Neural progenitor cell (in vitro differentiated cells): ENCODE measurements around the gene TMEM120B. TPM values are rescaled to one million over a fixed set of nuclear protein-coding genes. Genes with fewer than 3 reads are reported as not detected.
A peak's percentile ranks its signal among the peaks of the same experiment; 100 is the strongest.

Experiments
- DNase-seq: peaks from one replicate; pipeline ENCODE4 v3.0.0-alpha.2; 2016; ENCODE audit warnings: low spot score
- H2AFZ ChIP-seq: fragments of 200-600 bp; sonication (generic); replicated peaks from 2 replicates; pipeline ENCODE4 v1.6.1; 2016; ENCODE audit warnings: antibody characterized with exemption
- H3F3A ChIP-seq: fragments of 200-600 bp; sonication (generic); 2 replicates; pipeline ENCODE4 v1.6.1; 2016; ENCODE audit warnings: antibody characterized with exemption, low read depth
- H3K27ac ChIP-seq: fragments of 200-600 bp; sonication (generic); 2 replicates; pipeline ENCODE4 v1.5.1; 2016; ENCODE audit warnings: mild to moderate bottlenecking
- H3K27me3 ChIP-seq: fragments of 200-600 bp; sonication (generic); 2 replicates; pipeline ENCODE4 v1.6.1; 2016; ENCODE audit warnings: mild to moderate bottlenecking, moderate library complexity
- H3K36me3 ChIP-seq: fragments of 200-600 bp; sonication (generic); 2 replicates; pipeline ENCODE4 v1.5.1; 2016
- H3K4me1 ChIP-seq: fragments of 200-600 bp; sonication (generic); 2 replicates; pipeline ENCODE4 v1.6.1; 2016; ENCODE audit warnings: mixed run types
- H3K4me2 ChIP-seq: fragments of 200-600 bp; sonication (generic); 2 replicates; pipeline ENCODE4 v1.6.1; 2016
- H3K4me3 ChIP-seq: fragments of 200-600 bp; sonication (generic); 2 replicates; pipeline ENCODE4 v1.5.1; 2016
- H3K79me2 ChIP-seq: fragments of 200-600 bp; sonication (generic); 2 replicates; pipeline ENCODE4 v1.6.1; 2016; ENCODE audit warnings: low read depth
- H3K9ac ChIP-seq: fragments of 200-600 bp; sonication (generic); 2 replicates; pipeline ENCODE4 v1.6.1; 2016
- H3K9me3 ChIP-seq: fragments of 200-600 bp; sonication (generic); 2 replicates; pipeline ENCODE4 v1.5.1; 2016; ENCODE audit warnings: low read depth
- H4K20me1 ChIP-seq: fragments of 200-600 bp; sonication (generic); 2 replicates; pipeline ENCODE4 v1.6.1; 2016; ENCODE audit warnings: low read depth
- H3K27ac Mint-ChIP-seq: 3 replicates; pipeline ENCODE4 v1.8.0; 2021; ENCODE audit warnings: mixed read lengths
- H3K27me3 Mint-ChIP-seq: 2 replicates; pipeline ENCODE4 v1.8.0; 2022; ENCODE audit warnings: low read depth, mild to moderate bottlenecking, inconsistent platforms, moderate library complexity, mixed read lengths; ENCODE audit not compliant: insufficient read depth
- H3K36me3 Mint-ChIP-seq: 3 replicates; pipeline ENCODE4 v1.8.0; 2021; ENCODE audit warnings: mixed read lengths
- H3K4me1 Mint-ChIP-seq: 3 replicates; pipeline ENCODE4 v1.8.0; 2021; ENCODE audit warnings: mixed read lengths
- H3K4me3 Mint-ChIP-seq: 3 replicates; pipeline ENCODE4 v1.8.0; 2021; ENCODE audit warnings: mild to moderate bottlenecking, moderate library complexity, mixed read lengths
- H3K9me3 Mint-ChIP-seq: 3 replicates; pipeline ENCODE4 v1.8.0; 2020; ENCODE audit warnings: mixed read lengths
- CTCF ChIP-seq: fragments of 200-600 bp; sonication (generic); IDR thresholded peaks from 2 replicates; pipeline ENCODE4 v1.5.1; 2017; ENCODE audit warnings: antibody characterized with exemption, mild to moderate bottlenecking
- EZH2 ChIP-seq: fragments of 200-600 bp; sonication (generic); IDR thresholded peaks from 2 replicates; pipeline ENCODE4 v1.6.1; 2017; ENCODE audit warnings: antibody characterized with exemption, mild to moderate bottlenecking, moderate library complexity
- EZH2phosphoT487 ChIP-seq: fragments of 200-600 bp; sonication (generic); IDR thresholded peaks from 2 replicates; pipeline ENCODE4 v1.6.1; 2017; ENCODE audit warnings: antibody characterized with exemption
- total RNA-seq: library from RNA; depleted of rRNA; stranded (reverse); fragments of >200 nt; gene quantifications from 2 replicates; pipeline ENCODE4 v1.2.3, GENCODE V29; 2015; ENCODE audit warnings: low replicate concordance

The TMEM120B gene
- total RNA-seq, 1 donor from 2014 or later: 4.7 TPM

- no peak overlapping the region for H2AFZ ChIP-seq
- peaks cover 19% of the 10 kb centered on the region for H3K4me1 Mint-ChIP-seq
These were observed 43.6 kb upstream of the TMEM120B start for GRCh38 chr12:121668750-121669520.

GRCh38 chr12:121669521-121669900, 43.0 kb upstream of the TMEM120B start, which contains the start of gene MORN3:
Gene MORN3, minus strand, starts transcription at chr12:121669654. Its CDS starts 171 bp downstream, at chr12:121669483.
- DNase-seq: no peak
- Mint-ChIP-seq H3K36me3 (peaks cover 2% of the 10 kb centered on the region), H3K27me3 (peaks cover 10% of the 10 kb centered on the region), H3K4me3 (no peak within 1 kb of the TSS), H3K4me1 (peaks cover 13% of the 10 kb centered on the region), H3K27ac (peak within 1 kb of the TSS; percentile 47), H3K9me3 (no peaks in the 10 kb centered on the region)
- H3K9me3 ChIP-seq: no peaks in the 10 kb centered on the region
- H4K20me1 ChIP-seq: no peaks in the 10 kb centered on the region
- no peak within 1 kb of the TSS for H3K27ac ChIP-seq
- no peaks in the 10 kb centered on the region for H3K36me3 ChIP-seq
- H3K9ac ChIP-seq: no peak within 1 kb of the TSS
- no peaks in the 10 kb centered on the region for H3K27me3 ChIP-seq
- no peak within 1 kb of the TSS for H3K4me3 ChIP-seq
- no peak within 1 kb of the TSS for H3K4me2 ChIP-seq
- H2AFZ ChIP-seq: no peak within 1 kb of the TSS
- TF ChIP-seq CTCF: no peak
- peaks cover 4% of the 10 kb centered on the region for H3K79me2 ChIP-seq
- peaks cover 24% of the 10 kb centered on the region for H3F3A ChIP-seq
- H3K4me1 ChIP-seq: peaks cover 2% of the 10 kb centered on the region

More at GRCh38 chr12:121668750-121669520, 43.6 kb upstream of the TMEM120B start:
- Histone ChIP-seq H3K27me3 (no peaks in the 10 kb centered on the region), H3K4me2 (no peak overlapping the region), H3K9me3 (no peaks in the 10 kb centered on the region), H3K4me1 (peaks cover 6% of the 10 kb centered on the region), H3F3A (peaks cover 30% of the 10 kb centered on the region), H3K9ac (no peak overlapping the region), H3K36me3 (no peaks in the 10 kb centered on the region), H3K79me2 (peaks cover 8% of the 10 kb centered on the region), H3K4me3 (no peak overlapping the region), H4K20me1 (no peaks in the 10 kb centered on the region), H3K27ac (no peak overlapping the region)
- peak; percentile 86 for DNase-seq
- TF ChIP-seq EZH2 (no peak), EZH2phosphoT487 (no peak), CTCF (peak; percentile 69)
- Mint-ChIP-seq H3K9me3 (no peaks in the 10 kb centered on the region), H3K27ac (peak overlapping the region; percentile 47), H3K4me3 (no peak overlapping the region), H3K27me3 (peaks cover 10% of the 10 kb centered on the region), H3K36me3 (peaks cover 2% of the 10 kb centered on the region)

GRCh38 chr12:121673013-121673511, 39.5 kb upstream of the TMEM120B start:
- Mint-ChIP-seq H3K27ac (no peak overlapping the region), H3K4me3 (peak overlapping the region; percentile 79), H3K9me3 (no peaks in the 10 kb centered on the region), H3K36me3 (no peaks in the 10 kb centered on the region), H3K4me1 (peaks cover 15% of the 10 kb centered on the region), H3K27me3 (peaks cover 9% of the 10 kb centered on the region)
- Histone ChIP-seq H3K36me3 (no peaks in the 10 kb centered on the region), H3K9ac (no peak overlapping the region), H3F3A (peaks cover 35% of the 10 kb centered on the region), H3K4me1 (peaks cover 2% of the 10 kb centered on the region), H3K27me3 (no peaks in the 10 kb centered on the region), H3K79me2 (no peaks in the 10 kb centered on the region), H3K27ac (no peak overlapping the region), H3K9me3 (no peaks in the 10 kb centered on the region), H2AFZ (peak overlapping the region; percentile 92), H3K4me3 (peak overlapping the region; percentile 59), H3K4me2 (peak overlapping the region; percentile 78), H4K20me1 (no peaks in the 10 kb centered on the region)
- DNase-seq: no peak
- TF ChIP-seq EZH2phosphoT487 (no peak), EZH2 (no peak), CTCF (no peak)
